ENCODE measurements around the gene ATP8B4.

DNA sequence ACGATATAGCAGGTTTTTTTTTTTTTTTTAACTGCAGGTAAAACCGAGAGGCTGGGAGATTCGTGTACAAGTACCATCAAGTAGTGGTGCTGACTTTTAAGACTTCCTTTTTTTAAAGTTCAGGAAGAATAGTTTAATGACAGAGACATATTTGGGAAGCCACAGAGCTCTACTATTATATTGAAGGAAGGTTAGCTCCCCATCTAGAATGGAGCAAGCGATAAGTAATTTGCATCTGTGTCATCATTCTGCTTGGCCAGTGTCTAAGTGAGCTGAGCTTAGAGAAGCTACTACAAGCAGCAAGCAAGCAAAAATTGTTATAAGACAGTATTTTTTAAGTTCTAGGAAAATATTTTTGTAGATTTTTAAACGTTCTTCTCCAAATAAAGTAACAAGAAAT is 203.2 kb downstream of the ATP8B4 start:
- TF ChIP-seq, protein P1, sequence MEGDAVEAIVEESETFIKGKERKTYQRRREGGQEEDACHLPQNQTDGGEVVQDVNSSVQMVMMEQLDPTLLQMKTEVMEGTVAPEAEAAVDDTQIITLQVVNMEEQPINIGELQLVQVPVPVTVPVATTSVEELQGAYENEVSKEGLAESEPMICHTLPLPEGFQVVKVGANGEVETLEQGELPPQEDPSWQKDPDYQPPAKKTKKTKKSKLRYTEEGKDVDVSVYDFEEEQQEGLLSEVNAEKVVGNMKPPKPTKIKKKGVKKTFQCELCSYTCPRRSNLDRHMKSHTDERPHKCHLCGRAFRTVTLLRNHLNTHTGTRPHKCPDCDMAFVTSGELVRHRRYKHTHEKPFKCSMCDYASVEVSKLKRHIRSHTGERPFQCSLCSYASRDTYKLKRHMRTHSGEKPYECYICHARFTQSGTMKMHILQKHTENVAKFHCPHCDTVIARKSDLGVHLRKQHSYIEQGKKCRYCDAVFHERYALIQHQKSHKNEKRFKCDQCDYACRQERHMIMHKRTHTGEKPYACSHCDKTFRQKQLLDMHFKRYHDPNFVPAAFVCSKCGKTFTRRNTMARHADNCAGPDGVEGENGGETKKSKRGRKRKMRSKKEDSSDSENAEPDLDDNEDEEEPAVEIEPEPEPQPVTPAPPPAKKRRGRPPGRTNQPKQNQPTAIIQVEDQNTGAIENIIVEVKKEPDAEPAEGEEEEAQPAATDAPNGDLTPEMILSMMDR (IDR thresholded peaks at IDR 0.05) = no peak
- TF ChIP-seq POLR2A (IDR thresholded peaks at IDR 0.05) (no peak), POLR2AphosphoS5 (IDR thresholded peaks at IDR 0.05) (no peak)

Measured in prostate gland (tissue), 2 donors.